ENCODE data around the gene CAPRIN2.

- TF ChIP-seq CTCF (IDR thresholded peaks at IDR 0.05; ENCODE audit: poor library complexity, severe bottlenecking), result no peak
- TF ChIP-seq POLR2AphosphoS5 (IDR thresholded peaks at IDR 0.05), result no peak
- no peak for TF ChIP-seq EP300 (conservative IDR thresholded peaks at IDR 0.05; ENCODE audit: poor library complexity, severe bottlenecking)
- TF ChIP-seq EZH2 (IDR thresholded peaks at IDR 0.05; ENCODE audit: borderline replicate concordance, insufficient read depth, low read length, poor library complexity, severe bottlenecking), result no peak
- TF ChIP-seq REST (IDR thresholded peaks at IDR 0.05; ENCODE audit: borderline replicate concordance), result no peak
- TF ChIP-seq TAF1 (IDR thresholded peaks at IDR 0.05; ENCODE audit: low read depth), result no peak
- no peak for TF ChIP-seq RAD21 (conservative IDR thresholded peaks at IDR 0.05)
Measured at GRCh38 chr12:30779578-30779977, 24.8 kb upstream of the CAPRIN2 start.
